RPMI7951 (cell line): ENCODE results near the gene GMDS. TPM values are rescaled to one million over a fixed set of nuclear protein-coding genes. Genes with fewer than 3 reads are reported as not detected.

ENCODE experiments used
- DNase-seq: peaks from one replicate; pipeline ENCODE4 v3.0.0-alpha.2; 2012; ENCODE audit warnings: low read depth
- total RNA-seq: library from RNA; depleted of rRNA; stranded (reverse); fragments of >200 nt; shearing (Covaris generic); gene quantifications from 2 replicates; pipeline ENCODE4 v1.2.3, GENCODE V29; 2014

Gene GMDS
- total RNA-seq, 1 experiment from 2014 or later = 7.4 TPM

DNA sequence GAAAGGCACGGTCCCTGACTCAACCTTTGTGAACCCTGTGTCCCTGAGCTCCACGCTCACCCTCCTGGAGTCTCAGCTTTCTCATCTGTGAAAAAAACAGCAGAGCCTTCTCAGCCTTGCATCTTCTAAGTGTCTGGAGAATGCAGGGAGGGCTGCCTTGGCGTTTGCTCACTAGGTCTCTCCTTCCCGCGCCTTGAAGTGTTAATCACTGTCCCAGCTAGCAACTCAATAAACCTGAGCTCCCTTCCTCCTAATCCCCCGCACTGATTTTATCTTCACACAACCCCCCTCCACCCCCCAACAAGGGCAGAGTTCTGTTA lies 670.6 kb downstream of the GMDS start:
- no peak for DNase-seq

DNA sequence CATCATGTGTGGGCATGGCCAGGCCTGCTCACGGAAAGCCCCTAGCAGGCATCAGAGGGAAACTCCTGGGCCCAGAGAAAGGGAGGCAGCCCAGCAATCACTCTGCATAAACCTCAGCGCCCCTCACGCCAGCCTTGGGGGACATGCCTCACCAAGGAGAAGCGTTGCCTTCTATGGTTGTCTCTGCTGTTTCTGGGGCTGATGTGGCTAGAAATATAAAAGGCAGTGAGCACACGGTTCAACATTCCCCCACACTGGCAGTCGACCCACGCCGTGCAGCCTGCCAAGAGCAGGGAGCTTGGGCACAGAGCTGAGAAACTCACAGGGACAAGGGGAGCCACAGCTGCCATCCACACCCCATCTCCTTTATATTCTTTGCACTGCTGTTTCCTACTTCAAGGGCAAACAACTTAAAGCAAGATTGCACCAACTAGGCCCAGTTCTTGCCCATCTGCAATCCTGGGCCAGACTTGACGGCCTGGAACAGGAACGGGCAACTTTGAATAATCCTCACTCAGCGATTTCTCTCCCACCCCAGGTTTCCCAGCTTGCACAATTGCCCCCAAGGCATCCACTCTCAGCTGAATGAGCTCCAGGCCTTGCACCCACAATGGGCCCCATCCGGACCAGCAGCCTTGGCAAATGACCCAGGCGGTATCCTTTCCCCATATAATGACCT lies 671.2 kb downstream of the GMDS start:
- DNase-seq = no peak
